SHP77 treated with DMSO at 0.1 percent for 48 hours (cell line): ENCODE measurements around the gene PRR14.

Experiments used
- DNase-seq: peaks from one replicate; lab custom pipeline; 2025; lab: John Stamatoyannopoulos, UW

The PRR14 gene

GRCh38 chr16:30650369-30651123 is at the start of gene PRR14:
Gene PRR14 (plus strand): TSS chr16:30650960. CDS start chr16:30651646, 686 bp downstream.
- peak; percentile 99 for DNase-seq

- DNase-seq = no peak
Observed at GRCh38 chr16:30601966-30602365, 48.8 kb upstream of the PRR14 start.

GRCh38 chr16:30602616-30603277 is 48.0 kb upstream of the PRR14 start:
- no peak for DNase-seq

- DNase-seq = no peak
Observed at GRCh38 chr16:30603945-30604315, 46.8 kb upstream of the PRR14 start.

GRCh38 chr16:30604316-30604947 is 46.3 kb upstream of the PRR14 start:
- no peak for DNase-seq

- no peak for DNase-seq
Observed at GRCh38 chr16:30605158-30605557, 45.6 kb upstream of the PRR14 start.

GRCh38 chr16:30606004-30606403 is 44.8 kb upstream of the PRR14 start:
- no peak for DNase-seq

GRCh38 chr16:30609002-30609925 is 41.5 kb upstream of the PRR14 start:
- peak; percentile 17 for DNase-seq

- peak; percentile 94 for DNase-seq
Observed at GRCh38 chr16:30609926-30610839, 40.6 kb upstream of the PRR14 start, which contains the start of gene ZNF689. Gene ZNF689 (minus strand): TSS chr16:30610389. CDS start chr16:30610041, 348 bp downstream.

- DNase-seq = peak; percentile 87
Observed at GRCh38 chr16:30615358-30616091, 35.2 kb upstream of the PRR14 start.

GRCh38 chr16:30619202-30619601 is 31.6 kb upstream of the PRR14 start:
- DNase-seq = no peak

GRCh38 chr16:30619638-30620037 is 31.1 kb upstream of the PRR14 start:
- DNase-seq = no peak

GRCh38 chr16:30620169-30620568 is 30.6 kb upstream of the PRR14 start:
- no peak for DNase-seq

- DNase-seq = no peak
Observed at GRCh38 chr16:30621765-30622164, 29.0 kb upstream of the PRR14 start.

- no peak for DNase-seq
Observed at GRCh38 chr16:30622455-30623032, 28.2 kb upstream of the PRR14 start.

GRCh38 chr16:30623536-30624283 is 27.1 kb upstream of the PRR14 start:
- DNase-seq = no peak

GRCh38 chr16:30626236-30626635 is 24.5 kb upstream of the PRR14 start:
- no peak for DNase-seq

GRCh38 chr16:30628628-30629540 is 21.9 kb upstream of the PRR14 start:
- DNase-seq = peak; percentile 82
